Mesothelial cell of epicardium (in vitro differentiated cells): ENCODE data around the gene NAA50. TPM values are rescaled to one million over a fixed set of nuclear protein-coding genes. Genes with fewer than 3 reads are reported as not detected.

Experiments used
- DNase-seq, 2 experiments: peaks; one replicate each; pipeline ENCODE4 v3.0.0; 2021; ENCODE audit warnings: low spot score in 2 of 2; ENCODE audit not compliant: unreplicated experiment in 2 of 2
- H3K27ac Mint-ChIP-seq: 2 replicates; pipeline ENCODE4 v1.8.0; 2021; ENCODE audit warnings: mixed read lengths
- H3K27me3 Mint-ChIP-seq: 2 replicates; pipeline ENCODE4 v1.8.0; 2021; ENCODE audit warnings: low read depth, mixed read lengths
- H3K36me3 Mint-ChIP-seq: 2 replicates; pipeline ENCODE4 v1.8.0; 2021; ENCODE audit warnings: mixed read lengths
- H3K4me1 Mint-ChIP-seq: 2 replicates; pipeline ENCODE4 v1.8.0; 2021; ENCODE audit warnings: mixed read lengths
- H3K4me3 Mint-ChIP-seq: 2 replicates; pipeline ENCODE4 v1.8.0; 2021; ENCODE audit warnings: mild to moderate bottlenecking, moderate library complexity, mixed read lengths
- H3K9me3 Mint-ChIP-seq: 2 replicates; pipeline ENCODE4 v1.8.0; 2021; ENCODE audit warnings: mixed read lengths
- CTCF ChIP-seq: fragments of 200-600 bp; sonication (generic); IDR thresholded peaks from one replicate; pipeline ENCODE4 v1.5.0; 2021; ENCODE audit warnings: antibody characterized with exemption; ENCODE audit not compliant: unreplicated experiment
- total RNA-seq: library from RNA; stranded (reverse); gene quantifications from 3 replicates; pipeline ENCODE4 v1.2.1, GENCODE V29; 2021

Gene NAA50
- total RNA-seq, 1 donor from 2014 or later, result 83.2 TPM

- TF ChIP-seq CTCF, result no peak
- no peak for DNase-seq
- Mint-ChIP-seq H3K4me3 (no peak overlapping the region), H3K27ac (no peak overlapping the region), H3K9me3 (no peaks in the 10 kb centered on the region), H3K27me3 (no peaks in the 10 kb centered on the region), H3K36me3 (no peaks in the 10 kb centered on the region), H3K4me1 (peaks cover 24% of the 10 kb centered on the region)
Observed at GRCh38 chr3:113751141-113751540, 5.1 kb upstream of the NAA50 start.

GRCh38 chr3:113747283-113748046 is 1.4 kb upstream of the NAA50 start:
- Mint-ChIP-seq H3K9me3 (no peaks in the 10 kb centered on the region), H3K27me3 (no peaks in the 10 kb centered on the region), H3K4me1 (peaks cover 47% of the 10 kb centered on the region), H3K27ac (peak overlapping the region; percentile 100), H3K4me3 (peak overlapping the region; percentile 96), H3K36me3 (no peaks in the 10 kb centered on the region)
- peak in 1 of 2 experiments; percentile 40 for DNase-seq
- TF ChIP-seq CTCF, result no peak

GRCh38 chr3:113746548-113747282 is 666 bp upstream of the NAA50 start, which contains the start of gene ATP6V1A:
Gene ATP6V1A (plus strand): TSS chr3:113747035. CDS start chr3:113778754, 31,719 bp downstream.
- Mint-ChIP-seq H3K27ac (peak within 1 kb of the TSS; percentile 100), H3K9me3 (no peaks in the 10 kb centered on the region), H3K4me1 (peaks cover 47% of the 10 kb centered on the region), H3K27me3 (no peaks in the 10 kb centered on the region), H3K36me3 (no peaks in the 10 kb centered on the region), H3K4me3 (peak within 1 kb of the TSS; percentile 96)
- peak; percentile 57 to 82 for DNase-seq
- no peak for TF ChIP-seq CTCF

- Mint-ChIP-seq H3K4me3 (peak overlapping the region; percentile 96), H3K4me1 (peaks cover 47% of the 10 kb centered on the region), H3K27ac (peak overlapping the region; percentile 100), H3K9me3 (no peaks in the 10 kb centered on the region), H3K36me3 (no peaks in the 10 kb centered on the region), H3K27me3 (no peaks in the 10 kb centered on the region)
- peak; percentile 32 for TF ChIP-seq CTCF
- peak; percentile 33 to 62 for DNase-seq
Observed at GRCh38 chr3:113744941-113745755, 901 bp downstream of the NAA50 start.

GRCh38 chr3:113743006-113743630 is 2.9 kb downstream of the NAA50 start:
- Mint-ChIP-seq H3K4me1 (peaks cover 36% of the 10 kb centered on the region), H3K27ac (peak overlapping the region; percentile 100), H3K4me3 (peak overlapping the region; percentile 96), H3K9me3 (no peaks in the 10 kb centered on the region), H3K36me3 (no peaks in the 10 kb centered on the region), H3K27me3 (no peaks in the 10 kb centered on the region)
- no peak for TF ChIP-seq CTCF
- no peak for DNase-seq
